Stimulated activated CD8-positive, alpha-beta memory T cell treated with anti-CD3 and anti-CD28 coated beads, Interleukin-7, amount 100 ng/mL, for 48 hours (primary cell): ENCODE results near the gene MGAT4B.
A peak's percentile ranks its signal among the peaks of the same experiment; 100 is the strongest.

ENCODE experiments used
- DNase-seq, 2 donors: peaks; one replicate each; pipeline ENCODE4 v3.0.0-alpha.2; 2020; ENCODE audit warnings: low read depth in 1 of 2; ENCODE audit errors: extremely low read depth in 1 of 2

MGAT4B gene

GRCh38 chr5:179812997-179813607 lies 6.4 kb upstream of the MGAT4B start:
- DNase-seq, result no peak

GRCh38 chr5:179812135-179812825 lies 5.6 kb upstream of the MGAT4B start:
- DNase-seq, result no peak

GRCh38 chr5:179805529-179806249 lies 977 bp downstream of the MGAT4B start:
- DNase-seq, result no peak

- DNase-seq, result no peak
Measured at GRCh38 chr5:179805070-179805528, 1.6 kb downstream of the MGAT4B start.

GRCh38 chr5:179804555-179804947 lies 2.1 kb downstream of the MGAT4B start:
- DNase-seq, result no peak

GRCh38 chr5:179803651-179804554 lies 2.8 kb downstream of the MGAT4B start:
- DNase-seq, result peak; percentile 41 to 69

GRCh38 chr5:179802950-179803562 lies 3.6 kb downstream of the MGAT4B start:
- DNase-seq, result no peak

GRCh38 chr5:179802207-179802883 lies 4.3 kb downstream of the MGAT4B start:
- DNase-seq, result no peak

GRCh38 chr5:179801304-179802206 lies 5.1 kb downstream of the MGAT4B start:
- DNase-seq, result peak in 1 of 2 donors; percentile 78

GRCh38 chr5:179800696-179801201 lies 5.9 kb downstream of the MGAT4B start:
- DNase-seq, result no peak

GRCh38 chr5:179800071-179800695 lies 6.5 kb downstream of the MGAT4B start:
- no peak for DNase-seq

- no peak for DNase-seq
Measured at GRCh38 chr5:179799644-179799973, 7.1 kb downstream of the MGAT4B start.

- no peak for DNase-seq
Measured at GRCh38 chr5:179798771-179799643, 7.7 kb downstream of the MGAT4B start.

- no peak for DNase-seq
Measured at GRCh38 chr5:179798144-179798770, 8.4 kb downstream of the MGAT4B start.

- DNase-seq, result no peak
Measured at GRCh38 chr5:179797741-179798140, 8.9 kb downstream of the MGAT4B start.

GRCh38 chr5:179796877-179797608 lies 9.6 kb downstream of the MGAT4B start:
- no peak for DNase-seq
